Measurements from ENCODE around the gene FBXL13. TPM values are rescaled to one million over a fixed set of nuclear protein-coding genes. Genes with fewer than 3 reads are reported as not detected.
A peak's percentile ranks its signal among the peaks of the same experiment; 100 is the strongest.

Gene FBXL13
- 2.5 TPM for total RNA-seq (2021; ENCODE audit: unreplicated experiment)
- 0.70 TPM for polyA plus RNA-seq (2012; ENCODE audit: insufficient read length)
- percentile 51 among the genes with signal in this experiment for Bru-seq, nascent RNA
- percentile 53 among the genes with signal in this experiment for BruChase-seq, experiment 1, labeled RNA remaining after a 2-hour chase
- percentile 48 among the genes with signal in this experiment for BruChase-seq, experiment 2, labeled RNA remaining after a 6-hour chase
- long read RNA-seq, partial matches to known transcripts = 3 of 9 reads
- long read RNA-seq, other reads (novel, unspliced or antisense) = 5 of 9 reads

DNA sequence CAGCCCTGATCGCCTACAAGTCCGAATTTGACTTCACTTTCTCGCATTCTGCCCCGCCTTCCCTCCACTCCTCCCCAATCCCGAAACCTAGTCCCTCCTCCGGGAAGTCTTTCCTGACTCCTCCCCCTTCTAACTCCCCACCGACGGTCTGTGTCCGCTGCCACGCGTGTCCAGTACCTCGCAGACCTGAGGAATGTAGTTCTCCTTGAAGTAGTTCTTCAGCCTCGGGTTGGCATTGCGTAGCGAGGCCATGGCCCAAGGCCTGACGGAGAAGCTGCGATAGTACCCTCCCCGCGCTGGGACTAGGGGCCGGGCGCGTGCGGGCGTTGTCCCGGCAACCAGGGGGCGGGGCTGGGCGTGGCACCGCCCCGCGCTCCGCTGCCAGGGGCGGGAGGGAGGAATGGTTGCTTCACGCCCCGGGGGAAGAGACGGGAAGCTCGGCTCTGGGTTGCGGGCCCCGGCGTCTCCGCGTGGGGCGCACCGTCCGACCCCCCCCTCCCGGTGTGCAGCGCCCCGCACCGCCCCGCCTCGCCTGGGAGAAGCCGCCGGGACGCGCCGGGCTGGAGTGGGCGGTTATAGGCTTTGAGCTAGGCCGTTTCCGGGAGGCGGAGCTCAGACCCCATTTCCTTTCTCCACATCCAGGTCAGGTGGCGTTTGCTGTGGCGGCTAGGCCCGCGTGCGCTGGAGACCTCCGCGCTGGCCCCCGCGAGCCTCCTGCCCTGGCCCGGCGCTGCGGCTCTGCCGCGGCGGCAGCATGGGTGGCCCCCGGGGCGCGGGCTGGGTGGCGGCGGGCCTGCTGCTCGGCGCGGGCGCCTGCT is at the start of gene FBXL13, which contains the start of gene ARMC10:
FBXL13 (minus strand) TSS at position 278 of the 818 bp plus-strand sequence.
ARMC10 (plus strand) TSS at position 622 of the 818 bp plus-strand sequence; CDS start at position 755, 133 bp downstream.
- Histone ChIP-seq H3K4me1 (ENCODE audit: control insufficient read depth, insufficient read depth, low read length) (peaks cover 3% of the 10 kb centered on the region; the same call in 1 of the 2 replicates), H3K4me3 (ENCODE audit: low read depth in 2 of 2, low read length in 2 of 2) (peak within 1 kb of the TSS; percentile 90 to 91), H3K27me3 (ENCODE audit: control insufficient read depth, insufficient read depth, low read length) (no peaks in the 10 kb centered on the region), H3K27ac (ENCODE audit: low read length) (peak within 1 kb of the TSS; percentile 91), H3K9me3 (ENCODE audit: control insufficient read depth, insufficient read depth, low read depth, low read length) (no peaks in the 10 kb centered on the region), H3K36me3 (ENCODE audit: control insufficient read depth, insufficient read depth, low read length) (no peaks in the 10 kb centered on the region; the same call in 1 of the 2 replicates)
- intact Hi-C loops (cut with micrococcal nuclease; ENCODE audit: unreplicated experiment) (no loop called here), in situ Hi-C loops (cut with HindIII; ENCODE audit: low pct_unique_long_range_greater_than_20kb, low sequenced_read_pairs) (no loop called here)
- ChIA-PET CTCF (interaction anchor here (0.6 to 1.0 kb wide), 3 partner anchors 13 to 111 kb away, joined by 3 to 11 read pairs (median 3); no protein-coding TSS in a partner anchor), POLR2A (interaction anchor here (0.6 kb wide), 1 partner anchor 314 kb away, joined by 3 read pairs; no protein-coding TSS in a partner anchor)
- DNase-seq (ENCODE audit: low read depth, low spot score) = peak; percentile 85
- ATAC-seq = peak; percentile 94
- no TSS peak for BruUV-seq (replicated peaks)
- TF ChIP-seq SIN3A (IDR thresholded peaks at IDR 0.05; ENCODE audit: borderline replicate concordance, insufficient read depth, low read depth, low read length) (peak; percentile 87), POLR2AphosphoS5 (IDR thresholded peaks at IDR 0.05; ENCODE audit: low read depth, low read length) (peak; percentile 59; the same call in 1 of the 2 replicates), TCF7L2 (IDR thresholded peaks at IDR 0.05; ENCODE audit: low read depth, low read length) (no peak)
- TF ChIP-seq, protein P1, sequence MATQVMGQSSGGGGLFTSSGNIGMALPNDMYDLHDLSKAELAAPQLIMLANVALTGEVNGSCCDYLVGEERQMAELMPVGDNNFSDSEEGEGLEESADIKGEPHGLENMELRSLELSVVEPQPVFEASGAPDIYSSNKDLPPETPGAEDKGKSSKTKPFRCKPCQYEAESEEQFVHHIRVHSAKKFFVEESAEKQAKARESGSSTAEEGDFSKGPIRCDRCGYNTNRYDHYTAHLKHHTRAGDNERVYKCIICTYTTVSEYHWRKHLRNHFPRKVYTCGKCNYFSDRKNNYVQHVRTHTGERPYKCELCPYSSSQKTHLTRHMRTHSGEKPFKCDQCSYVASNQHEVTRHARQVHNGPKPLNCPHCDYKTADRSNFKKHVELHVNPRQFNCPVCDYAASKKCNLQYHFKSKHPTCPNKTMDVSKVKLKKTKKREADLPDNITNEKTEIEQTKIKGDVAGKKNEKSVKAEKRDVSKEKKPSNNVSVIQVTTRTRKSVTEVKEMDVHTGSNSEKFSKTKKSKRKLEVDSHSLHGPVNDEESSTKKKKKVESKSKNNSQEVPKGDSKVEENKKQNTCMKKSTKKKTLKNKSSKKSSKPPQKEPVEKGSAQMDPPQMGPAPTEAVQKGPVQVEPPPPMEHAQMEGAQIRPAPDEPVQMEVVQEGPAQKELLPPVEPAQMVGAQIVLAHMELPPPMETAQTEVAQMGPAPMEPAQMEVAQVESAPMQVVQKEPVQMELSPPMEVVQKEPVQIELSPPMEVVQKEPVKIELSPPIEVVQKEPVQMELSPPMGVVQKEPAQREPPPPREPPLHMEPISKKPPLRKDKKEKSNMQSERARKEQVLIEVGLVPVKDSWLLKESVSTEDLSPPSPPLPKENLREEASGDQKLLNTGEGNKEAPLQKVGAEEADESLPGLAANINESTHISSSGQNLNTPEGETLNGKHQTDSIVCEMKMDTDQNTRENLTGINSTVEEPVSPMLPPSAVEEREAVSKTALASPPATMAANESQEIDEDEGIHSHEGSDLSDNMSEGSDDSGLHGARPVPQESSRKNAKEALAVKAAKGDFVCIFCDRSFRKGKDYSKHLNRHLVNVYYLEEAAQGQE (IDR thresholded peaks at IDR 0.05; ENCODE audit: insufficient read depth in 1 of 2, low read depth in 2 of 2, low read length in 1 of 2) = no peak
- TF ChIP-seq, protein P2, sequence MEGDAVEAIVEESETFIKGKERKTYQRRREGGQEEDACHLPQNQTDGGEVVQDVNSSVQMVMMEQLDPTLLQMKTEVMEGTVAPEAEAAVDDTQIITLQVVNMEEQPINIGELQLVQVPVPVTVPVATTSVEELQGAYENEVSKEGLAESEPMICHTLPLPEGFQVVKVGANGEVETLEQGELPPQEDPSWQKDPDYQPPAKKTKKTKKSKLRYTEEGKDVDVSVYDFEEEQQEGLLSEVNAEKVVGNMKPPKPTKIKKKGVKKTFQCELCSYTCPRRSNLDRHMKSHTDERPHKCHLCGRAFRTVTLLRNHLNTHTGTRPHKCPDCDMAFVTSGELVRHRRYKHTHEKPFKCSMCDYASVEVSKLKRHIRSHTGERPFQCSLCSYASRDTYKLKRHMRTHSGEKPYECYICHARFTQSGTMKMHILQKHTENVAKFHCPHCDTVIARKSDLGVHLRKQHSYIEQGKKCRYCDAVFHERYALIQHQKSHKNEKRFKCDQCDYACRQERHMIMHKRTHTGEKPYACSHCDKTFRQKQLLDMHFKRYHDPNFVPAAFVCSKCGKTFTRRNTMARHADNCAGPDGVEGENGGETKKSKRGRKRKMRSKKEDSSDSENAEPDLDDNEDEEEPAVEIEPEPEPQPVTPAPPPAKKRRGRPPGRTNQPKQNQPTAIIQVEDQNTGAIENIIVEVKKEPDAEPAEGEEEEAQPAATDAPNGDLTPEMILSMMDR (IDR thresholded peaks at IDR 0.05) = no peak; the same call in 1 of the 2 replicates

DNA sequence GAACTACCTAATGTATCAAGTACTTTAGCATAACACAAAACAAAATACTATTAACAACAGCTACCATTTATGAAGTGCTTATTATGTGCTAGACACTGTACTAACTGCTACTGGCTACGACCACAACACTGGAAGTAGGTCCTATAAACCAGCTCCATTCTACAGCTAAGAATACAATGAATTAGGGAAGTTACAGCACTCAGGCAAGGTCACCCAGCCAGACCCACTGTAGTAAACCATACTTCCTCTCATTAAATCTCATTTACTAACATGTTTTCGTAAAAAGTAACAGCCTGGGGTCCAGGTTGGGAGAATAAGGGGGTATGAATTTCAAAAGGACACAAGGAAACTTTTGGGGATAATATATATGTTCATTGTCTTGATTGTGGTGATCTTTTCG is 48.9 kb upstream of the FBXL13 start:
- H3K27ac ChIP-seq (ENCODE audit: low read length) = no peak overlapping the region
- ChIA-PET CTCF (no interaction called here), POLR2A (no interaction called here)
- no peak overlapping the region for H3K4me3 ChIP-seq (ENCODE audit: low read depth in 2 of 2, low read length in 2 of 2)
- no peak for DNase-seq (ENCODE audit: low read depth, low spot score)
- intact Hi-C loops (cut with micrococcal nuclease; ENCODE audit: unreplicated experiment) (no loop called here), in situ Hi-C loops (cut with HindIII; ENCODE audit: low pct_unique_long_range_greater_than_20kb, low sequenced_read_pairs) (no loop called here)
- no peak for TF ChIP-seq SIN3A (IDR thresholded peaks at IDR 0.05; ENCODE audit: borderline replicate concordance, insufficient read depth, low read depth, low read length)
- no peak for TF ChIP-seq POLR2AphosphoS5 (IDR thresholded peaks at IDR 0.05; ENCODE audit: low read depth, low read length)
- TF ChIP-seq, protein P2 (IDR thresholded peaks at IDR 0.05) = no peak
- TF ChIP-seq, protein P1 (IDR thresholded peaks at IDR 0.05; ENCODE audit: insufficient read depth in 1 of 2, low read depth in 2 of 2, low read length in 1 of 2) = no peak
- no TSS peak for BruUV-seq (replicated peaks)
- peaks cover 6% of the 10 kb centered on the region; the same call in 1 of the 2 replicates for H3K36me3 ChIP-seq (ENCODE audit: control insufficient read depth, insufficient read depth, low read length)
- no peaks in the 10 kb centered on the region for H3K9me3 ChIP-seq (ENCODE audit: control insufficient read depth, insufficient read depth, low read depth, low read length)
- ATAC-seq = no peak
- H3K4me1 ChIP-seq (ENCODE audit: control insufficient read depth, insufficient read depth, low read length) = no peaks in the 10 kb centered on the region
- no peaks in the 10 kb centered on the region for H3K27me3 ChIP-seq (ENCODE audit: control insufficient read depth, insufficient read depth, low read length)
